Gastroesophageal sphincter (tissue), 4 donors: ENCODE measurements around the gene RAB19. TPM values are rescaled to one million over a fixed set of nuclear protein-coding genes. Genes with fewer than 3 reads are reported as not detected.

Source experiments
- ATAC-seq: fragments of 150-250 bp; one replicate; pipeline ENCODE4 v1.9.1; 2016; ENCODE audit warnings: mild to moderate bottlenecking, moderate library complexity
- H3K27ac ChIP-seq, 4 donors: fragments of 200-600 bp; sonication (generic) in 3 of 4; 1 replicate in 3 of 4; 2 replicates in 1 of 4; pipeline ENCODE4 v1.5.1; 2016 to 2019
- H3K27me3 ChIP-seq: fragments of 200-600 bp; sonication (generic); one replicate; pipeline ENCODE4 v1.5.1; 2019
- H3K36me3 ChIP-seq, 2 donors: fragments of 200-600 bp; sonication (generic); one replicate each; pipeline ENCODE4 v1.5.1; 2019; ENCODE audit warnings: control low read depth in 1 of 2
- H3K4me1 ChIP-seq, 3 donors: fragments of 200-600 bp; sonication (generic); 1 replicate in 2 of 3; 2 replicates in 1 of 3; pipeline ENCODE4 v1.5.1; 2016 to 2019; ENCODE audit warnings: control low read depth in 2 of 3
- H3K4me3 ChIP-seq, 2 donors: fragments of 200-600 bp; sonication (generic); one replicate each; pipeline ENCODE4 v1.5.1; 2019; ENCODE audit warnings: mild to moderate bottlenecking in 1 of 2, moderate library complexity in 1 of 2
- H3K9me3 ChIP-seq, 3 donors: fragments of 200-600 bp; sonication (generic); one replicate each; pipeline ENCODE4 v1.5.1; 2017 to 2019; ENCODE audit warnings: control low read depth in 2 of 3
- CTCF ChIP-seq, 4 experiments: fragments of 200-600 bp in 2 of 4; fragments of 450-650 bp in 2 of 4; sonication (generic) in 1 of 4; IDR thresholded peaks; one replicate each; pipeline ENCODE4 v1.5.1; 2017 to 2019; ENCODE audit warnings: antibody characterized with exemption in 4 of 4, mild to moderate bottlenecking in 2 of 4, moderate library complexity in 2 of 4
- EP300 ChIP-seq: sonication (generic); formaldehyde crosslinking; IDR thresholded peaks from one replicate; pipeline ENCODE4 v1.6.1; 2017; ENCODE audit warnings: antibody characterized with exemption, mild to moderate bottlenecking
- POLR2A ChIP-seq, 2 donors: fragments of 450-650 bp; IDR thresholded peaks; one replicate each; pipeline ENCODE4 v1.6.1; 2017; ENCODE audit warnings: antibody characterized with exemption in 2 of 2, mild to moderate bottlenecking in 2 of 2, moderate library complexity in 1 of 2
- POLR2AphosphoS5 ChIP-seq: sonication (generic); formaldehyde crosslinking; IDR thresholded peaks from one replicate; pipeline ENCODE4 v1.6.1; 2017; ENCODE audit warnings: antibody characterized with exemption
- WGBS, 2 donors: methylation state at CpG; one replicate each; pipeline ENCODE4 v1.1.5; 2018; ENCODE audit warnings: low coverage in 1 of 2; 5-methylcytosine and 5-hydroxymethylcytosine counted together
- total RNA-seq, 4 donors: library from RNA; depleted of rRNA; stranded (reverse); fragments of >200 nt; gene quantifications; one replicate each; pipeline ENCODE4 v1.1.0, GENCODE V29; 2016

The RAB19 gene
- total RNA-seq, 4 donors from 2014 or later: not detected

GRCh38 chr7:140383954-140384713 lies 19.7 kb upstream of the RAB19 start:
- Histone ChIP-seq H3K27me3 (no peaks in the 10 kb centered on the region), H3K36me3 (peaks cover 0 to 32% of the 10 kb centered on the region in 2 donors), H3K4me1 (peaks cover 0 to 9% (median 0%) of the 10 kb centered on the region in 3 donors), H3K27ac (no peak overlapping the region), H3K9me3 (no peaks in the 10 kb centered on the region), H3K4me3 (no peak overlapping the region)
- no peak for ATAC-seq
- 92 to 96% methylated on average over 4 to 5 of the region's 6 CpGs for WGBS, 2 donors
- TF ChIP-seq POLR2A (IDR thresholded peaks at IDR 0.05) (no peak), CTCF (IDR thresholded peaks at IDR 0.05) (no peak), EP300 (no peak), POLR2AphosphoS5 (no peak)

- no peaks in the 10 kb centered on the region for H3K9me3 ChIP-seq
- ATAC-seq: no peak
- peaks cover 0 to 9% (median 0%) of the 10 kb centered on the region in 3 donors for H3K4me1 ChIP-seq
- no peak overlapping the region for H3K27ac ChIP-seq
- H3K36me3 ChIP-seq: peaks cover 0 to 23% of the 10 kb centered on the region in 2 donors
- H3K4me3 ChIP-seq: no peak overlapping the region
- 20 to 31% methylated on average over 1 of the region's 1 CpG for WGBS, 2 donors
- H3K27me3 ChIP-seq: no peaks in the 10 kb centered on the region
- TF ChIP-seq POLR2AphosphoS5: no peak
Measured at GRCh38 chr7:140384894-140385545, 18.8 kb upstream of the RAB19 start.

DNA sequence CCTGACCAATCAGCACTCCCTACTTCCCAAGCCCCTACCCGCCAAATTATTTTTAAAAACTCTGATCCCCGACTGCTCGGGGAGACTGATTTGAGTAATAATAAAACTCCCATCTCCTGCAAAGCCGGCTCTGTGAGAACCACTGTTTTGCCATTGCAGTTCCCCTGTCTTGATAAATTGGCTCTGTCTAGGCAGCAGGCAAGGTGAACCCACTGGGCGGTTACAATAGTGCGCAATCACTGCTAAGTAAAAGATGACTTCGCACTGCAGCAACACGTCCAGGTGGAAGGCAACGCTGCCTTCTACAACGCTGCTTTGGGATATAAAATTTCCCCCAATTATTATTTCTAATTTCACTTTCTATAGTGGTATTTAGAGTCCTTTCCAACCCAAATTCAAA lies 14.4 kb upstream of the RAB19 start:
- no peak for ATAC-seq
- no peaks in the 10 kb centered on the region for H3K36me3 ChIP-seq
- 87 to 96% methylated on average over 4 to 5 of the region's 10 CpGs for WGBS, 2 donors
- TF ChIP-seq POLR2AphosphoS5: no peak
- no peak for TF ChIP-seq POLR2A (IDR thresholded peaks at IDR 0.05)
- no peak for TF ChIP-seq EP300
- no peak for TF ChIP-seq CTCF (IDR thresholded peaks at IDR 0.05)
- H3K9me3 ChIP-seq: no peaks in the 10 kb centered on the region
- peaks cover 0 to 32% (median 0%) of the 10 kb centered on the region in 3 donors for H3K4me1 ChIP-seq
- H3K27ac ChIP-seq: no peak overlapping the region
- H3K4me3 ChIP-seq: no peak overlapping the region
- H3K27me3 ChIP-seq: no peaks in the 10 kb centered on the region

DNA sequence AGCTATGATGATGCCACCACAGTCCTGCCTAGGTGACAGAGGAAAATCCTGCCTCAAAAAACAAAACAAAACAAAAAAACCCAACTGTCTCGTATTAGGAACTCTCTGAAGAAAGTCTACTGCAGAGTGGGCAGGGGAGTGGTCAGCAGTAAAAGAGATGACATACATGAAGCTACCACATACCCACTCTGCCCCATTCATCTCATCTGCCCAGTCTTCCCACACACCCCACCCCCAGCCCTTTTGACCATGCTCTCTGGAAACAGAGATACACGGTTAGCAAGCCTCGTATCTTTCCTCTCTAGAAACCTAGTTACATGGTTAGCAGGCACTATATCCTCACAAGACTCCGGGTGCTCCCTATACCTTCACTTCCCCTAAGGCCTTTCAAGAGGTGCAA lies 13.8 kb upstream of the RAB19 start:
- H3K4me3 ChIP-seq: no peak overlapping the region
- ATAC-seq: no peak
- no peaks in the 10 kb centered on the region for H3K9me3 ChIP-seq
- H3K4me1 ChIP-seq: peaks cover 0 to 32% (median 0%) of the 10 kb centered on the region in 3 donors
- no peak overlapping the region for H3K27ac ChIP-seq
- WGBS, 2 donors: 78 to 85% methylated on average over 4 of the region's 4 CpGs
- no peaks in the 10 kb centered on the region for H3K36me3 ChIP-seq
- TF ChIP-seq POLR2A (IDR thresholded peaks at IDR 0.05) (no peak), POLR2AphosphoS5 (no peak), CTCF (IDR thresholded peaks at IDR 0.05) (no peak), EP300 (no peak)
- no peaks in the 10 kb centered on the region for H3K27me3 ChIP-seq

DNA sequence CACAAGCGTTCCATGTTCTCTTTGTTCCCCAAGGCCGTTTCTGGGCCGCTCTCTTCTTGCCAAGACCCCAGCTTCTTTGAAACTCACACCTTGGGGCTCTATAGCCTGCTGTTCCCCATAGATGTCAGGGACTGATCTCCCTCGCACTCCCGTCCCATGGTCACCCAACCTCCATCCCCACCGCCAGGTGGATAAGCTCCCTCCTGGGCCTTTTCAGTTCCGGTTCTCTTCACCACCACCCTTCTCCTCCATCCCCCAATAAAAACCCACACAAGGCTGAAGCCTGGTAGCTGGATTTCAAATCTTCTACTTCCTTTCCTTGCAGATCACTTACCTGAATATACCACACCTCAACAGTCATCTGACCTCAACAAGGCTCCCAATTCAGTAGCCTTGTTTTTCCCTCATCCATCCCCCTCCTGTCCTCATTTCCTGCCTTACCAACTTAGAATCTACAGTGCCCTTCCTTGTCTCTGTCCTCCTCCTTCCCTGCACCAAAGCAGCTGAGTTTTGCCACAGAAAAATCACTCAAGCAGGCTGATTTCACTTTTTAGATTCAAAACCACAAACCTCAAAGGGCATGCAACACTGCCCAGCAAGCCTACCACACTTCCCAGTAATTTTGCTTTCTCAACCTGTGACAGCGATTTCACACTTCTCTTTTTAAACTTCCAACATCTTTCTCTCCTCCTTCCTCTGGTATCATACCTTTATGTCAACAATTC lies 13.2 kb upstream of the RAB19 start:
- H3K9me3 ChIP-seq: no peaks in the 10 kb centered on the region
- TF ChIP-seq POLR2A (IDR thresholded peaks at IDR 0.05): no peak
- no peak for TF ChIP-seq POLR2AphosphoS5
- H3K4me3 ChIP-seq: no peak overlapping the region
- H3K4me1 ChIP-seq: peaks cover 0 to 26% (median 0%) of the 10 kb centered on the region in 3 donors
- no peak for ATAC-seq
- whole genome bisulfite sequencing, 2 donors: 90% methylated on average over 6 to 8 of the region's 8 CpGs
- no peaks in the 10 kb centered on the region for H3K27me3 ChIP-seq
- no peaks in the 10 kb centered on the region for H3K36me3 ChIP-seq
- no peak overlapping the region for H3K27ac ChIP-seq
